ENCODE results near the gene METRN.

DNA sequence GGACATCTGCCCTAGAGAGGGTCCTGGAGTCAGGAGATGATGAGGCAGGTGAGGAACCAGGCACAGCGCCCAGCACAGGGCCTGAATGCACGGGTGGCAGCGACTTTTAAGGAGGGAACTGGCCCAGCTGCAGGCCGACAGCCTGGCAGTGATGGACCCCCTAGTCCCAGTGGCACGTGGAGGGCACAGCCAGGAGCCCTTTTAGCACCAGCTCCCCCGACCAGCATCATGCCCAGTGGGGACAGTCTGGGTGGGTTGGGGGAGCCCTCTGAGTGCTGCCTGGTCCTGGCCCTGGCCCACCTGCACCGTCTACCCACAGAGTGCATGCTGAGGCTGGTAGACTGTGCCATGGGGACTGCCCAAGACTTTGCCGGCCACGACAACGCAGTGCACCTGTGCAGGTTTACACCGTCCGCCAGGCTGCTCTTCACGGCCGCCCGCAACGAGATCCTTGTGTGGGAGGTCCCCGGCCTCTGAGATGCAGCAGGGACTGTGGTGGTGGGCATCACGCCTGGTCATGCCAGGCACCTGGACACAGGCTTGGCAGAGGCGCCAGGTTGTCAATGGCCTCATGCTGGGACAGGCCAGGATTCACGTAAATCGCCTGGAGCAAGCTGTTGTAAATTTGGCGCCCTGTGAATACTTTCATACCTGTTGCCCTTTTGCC is 47.7 kb upstream of the METRN start:
- TF ChIP-seq CTCF (IDR thresholded peaks at IDR 0.05), result no peak
- no peak for TF ChIP-seq KDM1A (IDR thresholded peaks at IDR 0.05; ENCODE audit: low read depth)
- no peak for TF ChIP-seq ZNF302 (CRISPR knock-in tag; IDR thresholded peaks at IDR 0.05)
